ENCODE data around the gene NRP1.

NRP1 gene

GRCh38 chr10:33288127-33288526 is 46.3 kb downstream of the NRP1 start:
- DNase-seq = no peak

- no peak for DNase-seq
Measured at GRCh38 chr10:33287112-33287511, 47.4 kb downstream of the NRP1 start.

GRCh38 chr10:33286157-33286934 is 48.1 kb downstream of the NRP1 start:
- no peak for DNase-seq

GRCh38 chr10:33284945-33285344 is 49.5 kb downstream of the NRP1 start:
- no peak for DNase-seq

GRCh38 chr10:33279811-33280602 is 54.5 kb downstream of the NRP1 start:
- DNase-seq = no peak

- no peak for DNase-seq
Measured at GRCh38 chr10:33279276-33279675, 55.2 kb downstream of the NRP1 start.

GRCh38 chr10:33278198-33278597 is 56.3 kb downstream of the NRP1 start:
- no peak for DNase-seq

- no peak for DNase-seq
Measured at GRCh38 chr10:33277135-33277536, 57.3 kb downstream of the NRP1 start.

GRCh38 chr10:33276282-33276923 is 58.1 kb downstream of the NRP1 start:
- no peak for DNase-seq

- no peak for DNase-seq
Measured at GRCh38 chr10:33274096-33274785, 60.2 kb downstream of the NRP1 start.

GRCh38 chr10:33273295-33274002 is 61.0 kb downstream of the NRP1 start:
- peak; percentile 57 for DNase-seq

- DNase-seq = no peak
Measured at GRCh38 chr10:33272635-33273034, 61.8 kb downstream of the NRP1 start.

GRCh38 chr10:33271969-33272583 is 62.4 kb downstream of the NRP1 start:
- no peak for DNase-seq

- DNase-seq = no peak
Measured at GRCh38 chr10:33270971-33271370, 63.5 kb downstream of the NRP1 start.

- DNase-seq = no peak
Measured at GRCh38 chr10:33267708-33268107, 66.8 kb downstream of the NRP1 start.

- no peak for DNase-seq
Measured at GRCh38 chr10:33265621-33266020, 68.8 kb downstream of the NRP1 start.

- no peak for DNase-seq
Measured at GRCh38 chr10:33263453-33263852, 71.0 kb downstream of the NRP1 start.

GRCh38 chr10:33262871-33263270 is 71.6 kb downstream of the NRP1 start:
- DNase-seq = no peak

GRCh38 chr10:33260403-33261149 is 73.9 kb downstream of the NRP1 start:
- peak; percentile 37 for DNase-seq

- no peak for DNase-seq
Measured at GRCh38 chr10:33258967-33259366, 75.5 kb downstream of the NRP1 start.

GRCh38 chr10:33257439-33258080 is 76.9 kb downstream of the NRP1 start:
- DNase-seq = no peak
